HUES48 (cell line): Measurements from ENCODE around the gene FIS1.
A peak's percentile ranks its signal among the peaks of the same experiment; 100 is the strongest.
"Not testable (repeated sequence)": the region's sequence is repeated elsewhere in the genome, so short reads cannot be mapped to it uniquely, and the experiment has no call there.

Experiments used
- H3K27ac ChIP-seq: one replicate; pipeline ENCODE4 v1.7.0; 2013; ENCODE audit warnings: low read depth, low read length, inconsistent platforms
- H3K27me3 ChIP-seq: 2 replicates; pipeline ENCODE4 v1.6.1; 2013; ENCODE audit warnings: mild to moderate bottlenecking, low read length; ENCODE audit not compliant: control insufficient read depth, insufficient read depth
- H3K36me3 ChIP-seq: 2 replicates; pipeline ENCODE4 v1.6.1; 2013; ENCODE audit warnings: low read length; ENCODE audit not compliant: control insufficient read depth, insufficient read depth
- H3K4me1 ChIP-seq: 2 replicates; pipeline ENCODE4 v1.6.1; 2013; ENCODE audit warnings: mild to moderate bottlenecking, low read length; ENCODE audit not compliant: control insufficient read depth, insufficient read depth
- H3K4me3 ChIP-seq: 2 replicates; pipeline ENCODE4 v1.5.1; 2013; ENCODE audit warnings: mild to moderate bottlenecking, low read depth, low read length
- H3K9ac ChIP-seq: 2 replicates; pipeline ENCODE4 v1.6.1; 2013; ENCODE audit warnings: mild to moderate bottlenecking, low read depth, low read length, moderate library complexity
- H3K9me3 ChIP-seq: 2 replicates; pipeline ENCODE4 v1.6.1; 2013; ENCODE audit warnings: low read length; ENCODE audit not compliant: control insufficient read depth, insufficient read depth

The FIS1 gene

DNA sequence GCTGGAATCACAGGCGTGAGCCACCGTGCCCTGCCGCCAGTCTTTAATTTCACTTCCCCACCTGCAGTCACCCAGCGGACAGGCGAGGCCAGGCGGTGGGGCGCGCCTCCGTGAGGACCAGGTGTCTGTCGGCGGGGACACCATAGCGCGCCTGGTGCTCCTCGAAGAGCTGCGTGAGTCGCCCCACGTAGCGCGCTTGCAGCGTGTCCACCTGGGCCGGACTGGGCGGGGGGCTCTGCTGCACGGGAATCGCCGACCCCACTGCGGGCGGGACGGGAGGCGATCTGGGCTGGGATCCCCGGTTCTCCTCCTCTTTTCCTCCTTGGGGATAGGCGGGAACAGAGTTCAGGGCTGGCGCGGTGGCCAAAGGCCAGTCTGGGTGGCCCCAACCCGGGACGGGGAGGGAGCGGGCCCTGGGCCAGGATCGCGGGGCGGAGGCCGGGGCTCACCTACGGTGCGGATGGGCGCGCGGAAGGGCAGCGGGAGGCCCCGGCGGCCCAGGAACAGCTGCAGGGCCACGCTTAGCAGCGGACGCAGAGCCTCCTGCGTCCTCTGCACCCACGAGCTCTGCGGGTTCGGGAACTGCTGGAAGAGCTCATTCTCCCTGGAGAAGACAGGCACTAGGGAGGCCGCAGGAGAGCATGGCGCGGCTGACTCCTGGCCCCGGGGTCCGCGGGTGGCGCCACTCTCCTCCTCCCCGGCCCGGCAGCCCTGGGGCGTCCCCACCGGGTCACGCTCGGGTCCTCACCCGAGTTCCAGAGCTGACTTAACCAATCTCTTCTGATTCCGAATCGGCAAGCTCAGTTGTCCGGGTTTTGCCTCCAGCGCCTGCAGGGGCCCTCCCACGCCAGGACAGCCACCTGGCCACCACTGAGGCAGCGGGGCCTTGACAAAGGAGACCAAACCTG, 42.9 kb downstream of the FIS1 start:
- Histone ChIP-seq H3K9me3 (no peaks in the 10 kb centered on the region), H3K9ac (no peak overlapping the region), H3K4me3 (peak overlapping the region; percentile 58), H3K27me3 (peaks cover 18% of the 10 kb centered on the region), H3K4me1 (peaks cover 10% of the 10 kb centered on the region), H3K36me3 (0 out of 2 replicates have a peak, but pooled peaks cover 2% of the 10 kb centered on the region), H3K27ac (no peak overlapping the region)

DNA sequence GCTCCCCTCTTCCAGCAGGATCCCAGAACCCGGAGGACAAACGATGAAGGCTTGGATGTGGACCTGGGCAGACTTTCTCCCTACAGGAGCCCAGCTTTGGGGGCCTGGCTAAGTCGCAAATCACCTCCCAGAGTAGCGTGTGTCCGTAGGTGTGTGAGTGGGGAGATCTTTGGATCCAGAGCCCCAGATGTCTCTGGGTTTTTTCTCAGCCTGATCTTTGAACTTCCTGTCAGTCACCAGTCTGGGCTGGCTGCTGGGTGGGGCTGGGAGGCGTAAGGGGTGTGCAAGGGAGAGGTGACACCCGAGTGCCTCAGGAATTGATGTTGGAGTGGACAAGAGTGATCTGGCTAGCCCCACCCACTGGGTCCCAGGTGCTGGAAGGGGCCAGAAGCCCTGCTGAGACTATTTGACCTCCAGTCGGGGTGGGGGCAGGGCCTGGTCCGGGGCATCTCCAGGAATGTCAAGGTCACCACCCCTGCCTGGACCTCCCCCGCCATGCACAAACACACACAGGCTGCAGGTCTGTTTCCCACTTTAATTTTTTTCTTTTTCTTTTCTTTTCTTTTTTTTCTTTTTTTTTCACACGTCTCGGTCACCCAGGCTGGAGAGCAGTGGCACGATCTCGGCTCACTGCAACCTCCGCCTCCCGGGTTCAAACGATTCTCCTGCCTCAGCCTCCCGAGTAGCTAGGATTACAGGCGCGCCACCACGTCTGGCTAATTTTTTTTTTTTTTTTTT, 43.9 kb downstream of the FIS1 start, which contains the start of gene MOGAT3:
TSS of gene MOGAT3 (minus strand) at position 175 of the 738 bp plus-strand sequence. CDS start 182 bp downstream, outside the sequence.
- peak within 1 kb of the TSS; percentile 51 for H3K27ac ChIP-seq
- no peaks in the 10 kb centered on the region for H3K36me3 ChIP-seq
- H3K27me3 ChIP-seq, result peaks cover 18% of the 10 kb centered on the region
- peak within 1 kb of the TSS; percentile 58 for H3K4me3 ChIP-seq
- H3K9ac ChIP-seq, result no peak within 1 kb of the TSS
- no peaks in the 10 kb centered on the region for H3K9me3 ChIP-seq
- H3K4me1 ChIP-seq, result peaks cover 10% of the 10 kb centered on the region

DNA sequence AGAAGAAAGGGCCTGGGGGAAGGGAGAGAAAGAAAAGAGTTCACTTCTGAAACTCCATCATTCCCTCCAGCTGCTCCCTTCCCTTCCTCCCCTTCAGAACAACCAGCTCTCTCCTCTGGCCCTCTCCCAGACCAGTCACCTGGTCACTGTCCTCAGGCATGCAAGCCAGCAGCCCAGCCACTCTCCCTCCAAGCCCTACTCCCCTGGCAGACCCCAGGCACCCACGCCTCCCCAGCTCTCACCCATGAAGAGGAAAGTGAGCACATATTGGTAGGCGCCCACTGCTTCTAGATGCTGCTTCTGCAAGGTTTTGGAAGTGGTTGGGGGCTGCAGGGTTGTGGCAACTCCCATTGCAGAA, 44.4 kb downstream of the FIS1 start:
- Histone ChIP-seq H3K4me3 (no peak overlapping the region), H3K27ac (peak overlapping the region; percentile 51), H3K36me3 (no peaks in the 10 kb centered on the region), H3K9me3 (no peaks in the 10 kb centered on the region), H3K27me3 (peaks cover 18% of the 10 kb centered on the region), H3K9ac (no peak overlapping the region), H3K4me1 (peaks cover 10% of the 10 kb centered on the region)

DNA sequence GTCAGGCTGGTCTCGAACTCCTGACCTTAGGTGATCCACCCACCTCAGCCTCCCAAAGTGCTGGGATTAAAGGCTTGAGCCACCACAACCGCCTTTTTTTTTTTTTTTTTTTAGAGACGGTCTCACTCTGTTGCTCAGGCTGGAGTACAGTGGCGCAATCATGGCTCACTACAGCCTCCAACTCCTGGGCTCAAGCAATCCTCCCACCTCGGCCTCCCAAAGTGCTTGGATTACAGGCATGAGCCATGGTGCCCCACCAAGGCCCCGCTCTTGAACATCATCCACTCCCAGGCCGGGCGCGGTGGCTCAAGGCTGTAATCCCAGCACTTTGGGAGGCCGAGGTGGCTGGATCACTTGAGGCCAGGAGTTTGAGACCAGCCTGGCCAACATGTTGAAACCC, 45.4 kb downstream of the FIS1 start:
- H3K36me3 ChIP-seq, H3K27ac ChIP-seq, H3K9me3 ChIP-seq, H3K4me3 ChIP-seq, H3K9ac ChIP-seq: not testable (repeated sequence)
- Histone ChIP-seq H3K4me1 (peaks cover 10% of the 10 kb centered on the region), H3K27me3 (peaks cover 18% of the 10 kb centered on the region)

DNA sequence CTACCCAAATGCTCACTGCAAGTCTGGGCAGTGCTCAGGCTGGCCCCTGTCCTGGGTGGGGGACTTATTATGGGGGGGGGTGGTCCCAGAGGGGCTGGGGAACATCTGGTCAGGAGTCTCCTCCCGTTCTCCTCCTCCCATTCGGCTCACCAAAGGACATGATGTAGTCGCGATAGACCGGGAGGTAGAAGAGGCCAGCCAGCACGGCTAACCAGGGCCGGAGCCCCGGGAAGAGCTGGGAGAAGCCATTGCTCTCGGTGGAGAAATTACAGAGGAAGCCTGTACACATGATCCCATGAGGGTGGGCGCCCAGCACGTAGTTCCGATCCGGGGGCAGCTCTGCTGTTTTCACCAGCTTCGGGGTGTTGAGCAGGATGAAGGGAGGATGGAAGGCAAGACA, 46.4 kb downstream of the FIS1 start:
- Histone ChIP-seq H3K36me3 (no peaks in the 10 kb centered on the region), H3K27ac (no peak overlapping the region), H3K27me3 (peaks cover 18% of the 10 kb centered on the region), H3K4me3 (no peak overlapping the region), H3K9ac (no peak overlapping the region), H3K4me1 (peaks cover 10% of the 10 kb centered on the region), H3K9me3 (no peaks in the 10 kb centered on the region)

DNA sequence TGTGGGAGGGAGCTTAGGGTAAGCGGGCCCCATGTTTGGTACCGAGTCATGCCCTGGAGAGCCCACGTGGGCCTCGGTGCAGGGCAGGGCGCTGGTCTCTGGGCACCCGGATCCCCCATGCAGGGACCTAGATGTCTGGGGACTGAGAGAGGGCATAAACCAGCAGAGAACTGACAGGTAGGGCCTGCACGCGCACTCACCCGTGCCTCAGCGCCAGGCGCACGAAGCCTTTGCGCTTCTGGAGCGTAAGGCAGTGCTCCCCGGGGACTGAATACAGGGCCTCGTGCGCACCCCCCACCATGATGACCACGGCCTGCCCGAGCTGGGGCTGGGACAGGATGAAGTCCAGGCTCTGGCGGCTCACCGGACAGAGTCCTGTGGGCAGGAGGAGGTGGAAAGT, 46.9 kb downstream of the FIS1 start:
- H3K36me3 ChIP-seq, result no peaks in the 10 kb centered on the region
- no peak overlapping the region for H3K27ac ChIP-seq
- H3K27me3 ChIP-seq, result peaks cover 18% of the 10 kb centered on the region
- no peak overlapping the region for H3K9ac ChIP-seq
- no peak overlapping the region for H3K4me3 ChIP-seq
- no peaks in the 10 kb centered on the region for H3K9me3 ChIP-seq
- H3K4me1 ChIP-seq, result peaks cover 10% of the 10 kb centered on the region

DNA sequence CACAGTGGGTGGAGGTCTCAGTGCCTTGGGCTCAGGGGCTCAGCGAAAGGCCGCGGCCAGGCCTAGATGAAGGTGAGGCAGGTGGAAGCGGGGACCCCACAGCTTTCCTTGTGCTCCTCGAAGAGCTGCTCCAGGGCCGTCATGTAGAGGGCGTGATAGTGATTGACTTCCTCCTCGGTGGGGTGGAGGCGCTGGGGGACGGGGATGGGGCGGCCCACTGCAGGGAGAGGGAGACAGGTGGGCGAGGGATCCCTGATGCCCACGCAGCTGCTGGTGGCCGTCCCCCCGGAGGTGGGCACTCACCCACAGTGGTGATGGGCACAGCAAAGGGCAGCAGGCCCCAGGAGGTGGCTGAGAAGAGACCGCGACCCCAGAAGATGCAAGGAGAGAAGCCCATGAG, 49.0 kb downstream of the FIS1 start:
- Histone ChIP-seq H3K27me3 (0 out of 2 replicates have a peak, but pooled peaks cover 6% of the 10 kb centered on the region), H3K36me3 (no peaks in the 10 kb centered on the region), H3K4me1 (peaks cover 9% of the 10 kb centered on the region), H3K27ac (no peak overlapping the region), H3K9ac (no peak overlapping the region), H3K9me3 (no peaks in the 10 kb centered on the region), H3K4me3 (no peak overlapping the region)
